ENCODE data around the gene RETREG1. TPM values are rescaled to one million over a fixed set of nuclear protein-coding genes. Genes with fewer than 3 reads are reported as not detected.

Gene RETREG1
- total RNA-seq, 4 donors from 2014 or later, result 29.1 to 58.8 (median 43.3) TPM

GRCh38 chr5:16585041-16585667 lies 31.6 kb downstream of the RETREG1 start:
- intact Hi-C loops (cut with DNase I; ENCODE audit: low total_unique reads), result no loop called here
- TF ChIP-seq, protein P1, sequence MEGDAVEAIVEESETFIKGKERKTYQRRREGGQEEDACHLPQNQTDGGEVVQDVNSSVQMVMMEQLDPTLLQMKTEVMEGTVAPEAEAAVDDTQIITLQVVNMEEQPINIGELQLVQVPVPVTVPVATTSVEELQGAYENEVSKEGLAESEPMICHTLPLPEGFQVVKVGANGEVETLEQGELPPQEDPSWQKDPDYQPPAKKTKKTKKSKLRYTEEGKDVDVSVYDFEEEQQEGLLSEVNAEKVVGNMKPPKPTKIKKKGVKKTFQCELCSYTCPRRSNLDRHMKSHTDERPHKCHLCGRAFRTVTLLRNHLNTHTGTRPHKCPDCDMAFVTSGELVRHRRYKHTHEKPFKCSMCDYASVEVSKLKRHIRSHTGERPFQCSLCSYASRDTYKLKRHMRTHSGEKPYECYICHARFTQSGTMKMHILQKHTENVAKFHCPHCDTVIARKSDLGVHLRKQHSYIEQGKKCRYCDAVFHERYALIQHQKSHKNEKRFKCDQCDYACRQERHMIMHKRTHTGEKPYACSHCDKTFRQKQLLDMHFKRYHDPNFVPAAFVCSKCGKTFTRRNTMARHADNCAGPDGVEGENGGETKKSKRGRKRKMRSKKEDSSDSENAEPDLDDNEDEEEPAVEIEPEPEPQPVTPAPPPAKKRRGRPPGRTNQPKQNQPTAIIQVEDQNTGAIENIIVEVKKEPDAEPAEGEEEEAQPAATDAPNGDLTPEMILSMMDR (IDR thresholded peaks at IDR 0.05), result no peak
- TF ChIP-seq POLR2A (IDR thresholded peaks at IDR 0.05), result no peak
- 73 to 87% methylated on average over 4 of the region's 4 CpGs for WGBS, 2 donors
- no peak for DNase-seq (ENCODE audit: low spot score in 2 of 2)
- H3K4me3 ChIP-seq (ENCODE audit: low read depth, poor library complexity, severe bottlenecking), result no peak overlapping the region

DNA sequence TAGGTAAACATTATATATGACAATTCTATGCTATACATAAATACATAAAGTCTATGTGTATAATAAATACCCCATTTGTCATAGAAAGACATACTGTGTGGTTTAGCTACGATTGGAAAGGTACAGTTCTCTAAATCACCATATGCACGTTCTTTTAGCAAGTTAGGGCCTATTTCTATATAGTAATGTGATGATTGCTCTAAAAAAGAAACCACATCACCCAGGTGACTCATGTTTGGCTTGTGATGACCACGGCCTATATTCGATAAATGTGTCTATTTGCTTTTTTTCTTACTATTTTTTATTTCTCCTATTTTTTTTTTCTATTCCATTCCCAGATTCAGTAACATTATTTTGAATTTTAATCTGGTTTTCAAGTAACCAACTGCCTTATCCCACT lies 34.7 kb downstream of the RETREG1 start:
- intact Hi-C loops (cut with DNase I; ENCODE audit: low total_unique reads), result no loop called here
- DNase-seq (ENCODE audit: low spot score in 2 of 2), result no peak
- 53 to 57% methylated on average over 4 of the region's 4 CpGs for WGBS, 2 donors
- H3K4me3 ChIP-seq (ENCODE audit: low read depth, poor library complexity, severe bottlenecking), result no peak overlapping the region
- TF ChIP-seq POLR2A (IDR thresholded peaks at IDR 0.05), result no peak
- TF ChIP-seq, protein P1 (IDR thresholded peaks at IDR 0.05), result no peak

GRCh38 chr5:16580382-16580781 lies 36.4 kb downstream of the RETREG1 start:
- WGBS, 2 donors, result 54 to 56% methylated on average over 6 of the region's 6 CpGs
- no peak for DNase-seq (ENCODE audit: low spot score in 2 of 2)
- intact Hi-C loops (cut with DNase I; ENCODE audit: low total_unique reads), result no loop called here
- TF ChIP-seq POLR2A (IDR thresholded peaks at IDR 0.05), result no peak
- TF ChIP-seq, protein P1 (IDR thresholded peaks at IDR 0.05), result no peak
- H3K4me3 ChIP-seq (ENCODE audit: low read depth, poor library complexity, severe bottlenecking), result no peak overlapping the region

GRCh38 chr5:16579142-16579847 lies 37.5 kb downstream of the RETREG1 start:
- DNase-seq (ENCODE audit: low spot score in 2 of 2), result no peak
- WGBS, 2 donors, result 72 to 75% methylated on average over 6 of the region's 6 CpGs

DNA sequence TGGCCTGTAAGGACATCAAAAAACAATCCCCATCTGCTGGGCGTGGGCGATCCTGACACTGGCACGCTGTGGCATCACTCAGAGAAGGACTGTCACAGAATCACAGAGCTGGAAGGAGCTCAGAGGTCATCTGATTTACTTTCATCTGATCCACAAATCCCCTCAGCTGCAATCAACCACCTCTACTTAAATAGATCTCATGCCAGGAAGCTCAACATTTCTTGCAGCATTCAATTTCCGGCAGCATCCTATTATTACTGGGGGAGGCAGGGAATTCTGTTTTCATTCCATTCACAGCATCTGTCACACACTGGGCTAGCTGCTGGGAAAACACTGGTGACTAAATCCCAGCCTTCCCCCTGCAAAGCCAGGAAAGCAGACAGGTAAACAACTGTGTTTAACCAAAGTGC lies 38.3 kb downstream of the RETREG1 start:
- intact Hi-C loops (cut with DNase I; ENCODE audit: low total_unique reads), result no loop called here
- H3K4me3 ChIP-seq (ENCODE audit: low read depth, poor library complexity, severe bottlenecking), result no peak overlapping the region
- DNase-seq (ENCODE audit: low spot score in 2 of 2), result no peak
- TF ChIP-seq, protein P1 (IDR thresholded peaks at IDR 0.05), result no peak
- TF ChIP-seq POLR2A (IDR thresholded peaks at IDR 0.05), result no peak
- WGBS, 2 donors, result 80% methylated on average over 4 of the region's 4 CpGs

More at GRCh38 chr5:16579142-16579847, 37.5 kb downstream of the RETREG1 start:
- intact Hi-C loops (cut with DNase I; ENCODE audit: low total_unique reads), result no loop called here
- no peak overlapping the region for H3K4me3 ChIP-seq (ENCODE audit: low read depth, poor library complexity, severe bottlenecking)
- TF ChIP-seq, protein P1 (IDR thresholded peaks at IDR 0.05), result no peak
- no peak for TF ChIP-seq POLR2A (IDR thresholded peaks at IDR 0.05)

Data from lower leg skin (tissue), 4 donors.